HAP-1 (cell line): ENCODE data around the gene MCFD2.

Source experiments
- DNase-seq, 2 experiments: peaks; one replicate each; pipeline ENCODE4 v3.0.0-alpha.2; 2016 to 2020; ENCODE audit warnings: low spot score in 2 of 2
- H3K27me3 ChIP-seq: fragments of 250-450 bp; sonication (Bioruptor Pico); 2 replicates; pipeline ENCODE4 v1.5.1; 2020; ENCODE audit warnings: low read depth, mild to moderate bottlenecking, moderate library complexity
- H3K36me3 ChIP-seq: fragments of 250-450 bp; sonication (Bioruptor Pico); replicated peaks from 2 replicates; pipeline ENCODE4 v1.5.1; 2020; ENCODE audit warnings: mild to moderate bottlenecking
- H3K4me1 ChIP-seq: fragments of 250-450 bp; sonication (Bioruptor Pico); 2 replicates; pipeline ENCODE4 v1.5.1; 2020; ENCODE audit warnings: mild to moderate bottlenecking
- H3K4me3 ChIP-seq: fragments of 250-450 bp; sonication (Bioruptor Pico); 2 replicates; pipeline ENCODE4 v1.5.1; 2020; ENCODE audit warnings: mild to moderate bottlenecking, moderate library complexity
- H3K9me3 ChIP-seq: fragments of 250-450 bp; sonication (Bioruptor Pico); 2 replicates; pipeline ENCODE4 v1.5.1; 2020; ENCODE audit warnings: mild to moderate bottlenecking, moderate library complexity
- in situ Hi-C: fragments of 300-500 bp; cut with MboI; formaldehyde crosslinking; loops from 3 replicates; pipeline ENCODE4 v1.14.3; 2020; ENCODE audit warnings: low sequenced_read_pairs, inconsistent platforms, mixed read lengths

Gene MCFD2

DNA sequence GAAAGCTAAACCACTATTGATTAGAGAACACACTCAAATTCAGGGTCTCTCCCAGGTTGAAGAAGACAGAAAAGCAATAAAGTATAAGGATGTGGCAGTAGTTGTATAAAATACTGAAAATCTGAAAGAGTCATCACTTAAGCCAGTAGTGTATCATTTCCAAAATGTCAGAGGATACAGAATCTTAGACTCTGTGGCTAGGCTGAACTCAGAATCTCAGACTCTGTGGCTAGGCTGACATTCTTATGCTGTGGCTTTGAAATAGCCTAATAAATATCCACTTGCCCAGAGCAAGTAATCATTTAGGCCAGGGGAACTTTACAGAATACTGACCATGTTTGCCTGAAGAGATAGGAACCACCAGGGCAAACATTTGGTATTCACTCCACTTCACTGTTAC lies 13.1 kb downstream of the MCFD2 start:
- no peak for DNase-seq
- Histone ChIP-seq H3K36me3 (peaks cover 26% of the 10 kb centered on the region), H3K27me3 (no peaks in the 10 kb centered on the region), H3K4me3 (no peak overlapping the region), H3K4me1 (peaks cover 4% of the 10 kb centered on the region; the same call in 1 of the 2 replicates), H3K9me3 (no peaks in the 10 kb centered on the region)
- in situ Hi-C loops = no loop called here

DNA sequence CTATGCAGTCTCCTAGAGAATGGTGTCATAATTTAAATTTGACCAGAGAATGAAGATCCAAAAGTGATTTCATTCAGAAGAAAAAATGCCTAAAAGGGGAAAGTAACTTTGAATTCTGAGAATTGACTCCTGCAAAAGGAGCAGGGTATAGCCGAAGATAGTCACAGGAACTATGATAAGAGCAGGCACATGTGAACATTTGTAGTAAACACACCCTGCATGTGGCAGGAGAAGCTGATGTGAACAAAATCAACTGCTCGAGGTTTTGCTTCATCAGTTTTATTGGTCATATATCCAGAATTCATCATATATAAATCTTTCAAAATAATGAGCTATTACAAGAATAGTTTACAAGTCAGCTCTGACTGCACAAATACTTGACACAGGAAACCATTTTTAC lies 14.0 kb downstream of the MCFD2 start:
- no peak for DNase-seq
- H3K4me1 ChIP-seq = peaks cover 4% of the 10 kb centered on the region; the same call in 1 of the 2 replicates
- H3K9me3 ChIP-seq = no peaks in the 10 kb centered on the region
- peaks cover 17% of the 10 kb centered on the region for H3K36me3 ChIP-seq
- no peaks in the 10 kb centered on the region for H3K27me3 ChIP-seq
- in situ Hi-C loops = no loop called here
- no peak overlapping the region for H3K4me3 ChIP-seq

DNA sequence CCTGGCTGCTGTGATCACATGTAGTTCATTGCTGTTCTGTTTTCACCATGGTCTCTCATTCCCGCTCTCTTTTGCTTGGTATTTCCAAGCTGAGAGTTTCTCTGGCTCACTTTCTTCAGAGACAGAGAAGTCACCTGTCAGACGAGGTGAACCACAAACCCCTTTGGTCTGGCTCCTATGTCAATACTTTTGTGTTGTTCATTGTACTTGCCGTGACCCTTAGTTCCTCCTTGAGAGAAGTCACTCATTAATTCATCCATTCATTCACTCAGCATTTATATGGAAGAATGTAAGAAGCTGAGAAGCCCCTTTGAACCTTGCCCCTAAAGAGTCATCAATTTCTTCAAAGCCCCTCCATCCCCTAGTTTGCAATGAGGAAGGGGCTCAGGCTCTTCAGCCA lies 15.2 kb downstream of the MCFD2 start:
- no peak overlapping the region for H3K4me3 ChIP-seq
- no peaks in the 10 kb centered on the region for H3K9me3 ChIP-seq
- H3K4me1 ChIP-seq = peaks cover 4% of the 10 kb centered on the region; the same call in 1 of the 2 replicates
- no peak for DNase-seq
- H3K36me3 ChIP-seq = peaks cover 10% of the 10 kb centered on the region
- in situ Hi-C loops = no loop called here
- H3K27me3 ChIP-seq = no peaks in the 10 kb centered on the region

DNA sequence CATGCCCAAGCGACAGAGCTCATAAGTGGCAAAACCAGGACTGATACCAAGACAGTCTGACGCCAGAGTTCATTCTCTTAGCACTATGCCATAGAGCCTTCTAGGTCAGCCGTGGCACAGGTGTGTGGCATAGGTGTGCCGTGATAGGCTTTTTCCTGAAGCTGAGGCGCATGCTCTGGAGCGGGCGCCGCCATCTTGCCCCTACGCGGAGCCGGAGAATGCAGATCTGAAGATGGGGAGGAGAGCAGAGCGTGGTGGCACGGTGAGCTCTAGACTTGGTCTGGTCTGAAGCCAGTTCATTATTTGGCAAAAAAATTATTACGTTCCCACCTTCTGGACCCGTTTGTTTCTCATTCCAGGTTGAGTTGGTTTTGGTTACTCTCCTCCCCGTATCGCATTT lies 16.6 kb downstream of the MCFD2 start:
- Histone ChIP-seq H3K27me3 (no peaks in the 10 kb centered on the region), H3K9me3 (no peaks in the 10 kb centered on the region), H3K4me1 (peaks cover 4% of the 10 kb centered on the region; the same call in 1 of the 2 replicates), H3K4me3 (no peak overlapping the region), H3K36me3 (0 out of 2 replicates have a peak, but pooled peaks cover 4% of the 10 kb centered on the region)
- in situ Hi-C loops = no loop called here
- DNase-seq = no peak

DNA sequence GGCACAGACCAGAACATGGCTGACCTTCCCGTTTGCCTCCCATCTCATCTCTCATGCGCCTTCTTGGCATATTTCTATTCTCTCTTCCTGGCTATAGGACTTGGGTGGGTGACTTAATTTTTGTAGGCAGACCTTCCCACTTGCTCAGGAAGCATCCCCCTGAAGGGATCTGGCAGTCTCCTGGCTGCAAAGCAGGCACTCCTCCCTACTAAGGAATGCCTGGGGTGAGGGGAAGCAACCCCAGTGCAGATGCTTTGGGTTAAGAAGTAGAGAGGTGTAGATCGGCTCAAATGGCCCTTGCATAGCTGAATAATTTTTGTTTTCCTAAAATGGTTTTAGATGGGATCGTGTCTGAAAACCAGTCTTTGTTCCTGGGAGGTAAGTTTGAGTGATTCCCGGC lies 17.6 kb downstream of the MCFD2 start:
- DNase-seq = no peak
- H3K36me3 ChIP-seq = 0 out of 2 replicates have a peak, but pooled peaks cover 4% of the 10 kb centered on the region

DNA sequence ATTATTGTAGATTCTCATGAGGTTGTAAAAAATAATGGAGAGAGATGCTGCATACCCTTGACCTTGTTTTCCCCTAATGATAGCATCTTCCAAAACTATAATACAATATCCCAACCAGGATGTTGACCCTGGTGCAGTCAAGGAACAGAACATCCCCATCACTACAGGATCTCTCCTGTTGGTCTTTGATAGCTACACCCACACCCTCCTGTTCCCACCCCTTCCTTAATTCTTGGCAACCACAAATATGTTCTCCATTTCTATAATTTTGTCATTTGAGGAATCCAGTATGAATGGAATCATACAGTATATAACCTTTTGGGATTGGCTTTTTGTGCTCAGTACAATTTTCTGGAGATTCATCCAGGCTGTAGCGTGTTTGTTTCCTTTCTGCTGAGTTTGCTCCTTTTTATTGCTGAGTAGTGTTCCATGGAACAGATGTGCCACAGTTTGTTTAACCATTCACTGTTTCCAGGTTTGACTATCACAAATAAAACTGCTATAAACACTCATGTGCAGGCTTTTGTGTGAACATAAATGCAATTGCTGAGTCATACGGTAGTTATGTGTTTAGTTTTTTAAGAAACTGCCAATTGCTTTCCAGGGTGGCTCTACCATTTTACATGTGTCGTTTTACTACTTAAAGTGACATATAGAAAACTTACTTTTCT lies 22.2 kb downstream of the MCFD2 start:
- in situ Hi-C loops = no loop called here
- Histone ChIP-seq H3K36me3 (no peaks in the 10 kb centered on the region), H3K27me3 (no peaks in the 10 kb centered on the region), H3K4me3 (no peak overlapping the region), H3K9me3 (no peaks in the 10 kb centered on the region), H3K4me1 (no peaks in the 10 kb centered on the region; the same call in 1 of the 2 replicates)
- peak in 1 of 2 experiments; percentile 5 for DNase-seq

More for the DNA sequence above, 17.6 kb downstream of the MCFD2 start:
- H3K9me3 ChIP-seq = no peaks in the 10 kb centered on the region
- in situ Hi-C loops = no loop called here
- no peaks in the 10 kb centered on the region for H3K4me1 ChIP-seq
- no peaks in the 10 kb centered on the region for H3K27me3 ChIP-seq
- H3K4me3 ChIP-seq = no peak overlapping the region

DNA sequence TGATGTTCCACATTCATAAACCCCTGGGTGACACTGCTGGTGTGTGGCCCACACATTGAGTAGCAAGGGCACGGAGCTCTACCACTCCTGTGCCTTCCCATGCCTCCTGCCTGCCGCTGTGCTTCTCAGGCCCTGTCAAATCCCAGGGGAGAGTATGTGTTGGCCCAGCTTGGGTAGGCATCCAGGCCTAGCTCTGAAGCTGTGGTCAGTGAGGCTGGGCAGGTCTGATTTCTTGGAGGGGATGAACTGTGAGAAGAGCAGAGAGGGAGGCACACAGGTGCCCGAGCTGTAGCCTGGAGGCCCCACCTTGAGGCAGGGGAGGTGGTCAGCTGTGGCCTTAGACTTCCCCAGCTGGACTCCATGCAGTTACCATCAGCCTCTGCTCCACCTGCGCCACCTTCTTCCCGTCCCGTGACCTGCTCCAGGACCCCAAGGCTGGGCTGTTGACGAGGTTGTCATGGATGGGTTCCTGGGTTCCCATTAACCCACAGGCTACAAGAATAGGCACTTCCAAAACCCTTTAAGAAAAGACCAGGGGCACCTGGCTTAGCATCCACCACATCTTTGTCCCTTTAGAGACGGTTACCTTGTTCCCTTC lies 23.6 kb downstream of the MCFD2 start:
- in situ Hi-C loops = no loop called here

DNA sequence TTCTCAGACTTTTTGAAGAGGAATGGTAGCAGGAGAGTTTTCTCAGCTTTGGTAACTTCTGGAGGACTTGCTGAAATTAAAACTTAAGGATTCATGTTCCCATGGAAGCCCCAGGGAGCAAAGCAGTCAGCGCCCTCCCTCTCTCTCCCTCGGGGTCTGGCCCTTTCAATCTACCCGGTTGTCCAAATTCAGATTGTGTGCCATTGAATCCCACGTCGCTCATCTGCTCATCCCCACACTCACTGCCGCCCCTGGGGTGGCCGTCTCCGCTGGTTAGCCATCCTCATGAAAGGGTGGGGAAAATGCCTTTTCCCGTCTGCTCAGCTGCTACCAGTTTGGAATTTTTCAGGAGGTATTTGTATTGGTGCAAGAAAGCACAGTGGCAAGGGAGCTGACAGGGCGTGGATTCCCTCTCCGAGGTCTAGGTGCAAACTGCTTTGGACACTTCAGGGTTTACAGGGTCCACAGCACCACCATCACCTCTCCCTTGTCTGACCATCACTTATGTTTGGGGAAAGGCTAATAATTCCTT lies 27.1 kb downstream of the MCFD2 start:
- H3K27me3 ChIP-seq = no peaks in the 10 kb centered on the region
- H3K4me3 ChIP-seq = no peak overlapping the region
- peaks cover 3% of the 10 kb centered on the region; the same call in 1 of the 2 replicates for H3K4me1 ChIP-seq
- no peaks in the 10 kb centered on the region for H3K36me3 ChIP-seq
- no peak for DNase-seq
- H3K9me3 ChIP-seq = no peaks in the 10 kb centered on the region
- in situ Hi-C loops = no loop called here

More for the DNA sequence above, 23.6 kb downstream of the MCFD2 start:
- no peak for DNase-seq
- no peak overlapping the region for H3K4me3 ChIP-seq
- H3K27me3 ChIP-seq = no peaks in the 10 kb centered on the region
- no peaks in the 10 kb centered on the region for H3K9me3 ChIP-seq
- no peaks in the 10 kb centered on the region for H3K36me3 ChIP-seq
- H3K4me1 ChIP-seq = no peaks in the 10 kb centered on the region; the same call in 1 of the 2 replicates

DNA sequence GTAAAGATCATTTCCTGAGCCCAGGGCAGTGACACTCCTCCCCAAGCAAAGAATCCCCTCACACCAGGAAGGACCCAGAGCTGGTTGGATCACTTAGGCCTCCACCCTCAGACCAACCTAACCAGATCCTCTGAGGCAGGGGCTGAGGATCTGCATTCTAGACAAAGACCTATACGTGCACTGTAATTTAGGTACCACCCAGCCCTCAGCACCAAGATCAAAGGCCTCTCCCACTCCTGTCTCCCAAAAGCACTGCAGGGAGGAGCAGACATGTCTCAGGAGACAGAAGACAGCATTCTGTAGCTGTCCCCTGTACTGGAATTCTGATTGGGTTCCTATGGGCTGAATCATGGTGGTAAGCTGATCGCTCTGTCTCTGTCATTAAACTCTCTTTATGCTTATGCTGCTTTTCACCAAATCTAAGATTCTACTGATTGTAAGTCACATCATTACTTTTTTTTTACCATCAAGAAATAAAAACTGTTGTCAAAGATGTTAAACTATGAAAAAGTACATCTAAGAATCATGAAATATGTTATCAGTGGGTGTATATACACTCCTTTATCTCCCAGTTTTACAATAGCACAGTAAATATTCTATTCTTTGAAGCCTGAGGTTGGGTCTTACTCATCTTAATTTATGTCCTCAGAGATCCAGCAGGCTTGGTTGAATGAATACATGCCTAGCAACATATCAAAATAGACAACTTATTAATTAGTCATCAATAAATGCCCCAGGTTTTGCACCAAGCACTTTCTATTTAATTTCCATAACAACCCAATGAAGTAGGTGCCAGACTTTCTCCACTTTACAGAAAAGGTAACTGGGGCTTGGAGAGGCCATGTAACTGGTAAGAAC lies 28.3 kb downstream of the MCFD2 start:
- Histone ChIP-seq H3K4me3 (no peak overlapping the region), H3K36me3 (no peaks in the 10 kb centered on the region), H3K4me1 (peaks cover 3% of the 10 kb centered on the region; the same call in 1 of the 2 replicates), H3K9me3 (no peaks in the 10 kb centered on the region), H3K27me3 (no peaks in the 10 kb centered on the region)
- in situ Hi-C loops = no loop called here
- DNase-seq = no peak

DNA sequence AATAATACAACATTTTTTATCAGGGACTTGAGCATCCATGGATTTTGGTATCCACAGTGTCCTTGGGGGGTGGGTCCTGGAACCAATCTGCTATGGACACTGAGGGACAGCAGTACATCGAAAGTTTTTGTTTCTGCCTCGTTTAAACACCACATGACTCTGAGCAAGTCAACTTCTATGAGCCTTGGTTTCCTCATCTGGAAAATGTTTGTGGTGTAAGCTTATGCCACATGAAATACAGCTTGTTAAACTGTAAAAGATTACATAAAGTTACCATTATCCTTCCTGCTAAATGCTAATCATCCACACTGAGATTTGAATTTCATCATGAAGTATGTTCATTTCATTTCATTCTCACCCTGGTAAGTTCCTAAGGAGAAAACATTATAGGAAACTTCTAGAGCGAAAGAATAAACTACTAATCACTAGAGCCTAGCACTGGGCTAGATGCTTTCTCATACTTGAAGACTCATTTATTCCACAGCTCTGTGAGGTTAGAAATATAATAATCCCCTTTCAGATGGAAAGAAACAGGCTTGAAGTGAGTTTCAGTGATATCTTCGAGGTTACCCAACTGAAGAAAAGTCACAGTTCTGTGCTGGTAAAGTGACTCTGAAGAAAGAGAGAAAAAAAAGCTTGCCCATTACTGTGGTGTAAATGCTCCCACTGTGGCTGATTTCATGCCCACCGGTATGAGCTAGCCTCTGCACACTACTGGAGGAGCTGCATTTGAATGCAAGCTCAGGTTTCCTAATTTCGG lies 29.2 kb downstream of the MCFD2 start:
- in situ Hi-C loops = no loop called here

DNA sequence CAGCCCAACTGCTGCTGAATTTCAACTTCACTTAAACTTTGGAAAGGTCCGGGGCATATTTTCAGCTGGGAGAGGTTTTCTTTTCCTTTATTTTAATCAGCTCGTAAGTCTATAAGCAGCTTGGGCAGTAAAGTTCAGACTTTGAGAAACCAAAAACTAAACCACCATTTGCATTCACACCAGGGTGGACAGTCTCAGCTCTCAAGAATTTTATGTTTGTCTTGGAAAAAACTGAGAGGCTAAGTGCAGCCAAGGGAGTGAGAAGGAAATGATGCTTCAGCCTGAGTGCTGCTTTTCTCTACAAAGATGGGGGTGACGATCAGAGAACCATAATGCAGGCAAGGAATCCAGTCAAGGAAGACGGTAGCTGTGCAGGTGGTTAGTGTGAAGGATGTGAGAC lies 30.2 kb downstream of the MCFD2 start:
- in situ Hi-C loops = no loop called here
- no peaks in the 10 kb centered on the region for H3K9me3 ChIP-seq
- no peak overlapping the region for H3K4me3 ChIP-seq
- H3K36me3 ChIP-seq = no peaks in the 10 kb centered on the region
- DNase-seq = no peak
- peaks cover 3% of the 10 kb centered on the region; the same call in 1 of the 2 replicates for H3K4me1 ChIP-seq
- H3K27me3 ChIP-seq = no peaks in the 10 kb centered on the region

More for the DNA sequence above, 29.2 kb downstream of the MCFD2 start:
- H3K4me3 ChIP-seq = no peak overlapping the region
- H3K4me1 ChIP-seq = peaks cover 3% of the 10 kb centered on the region; the same call in 1 of the 2 replicates
- no peaks in the 10 kb centered on the region for H3K27me3 ChIP-seq
- no peaks in the 10 kb centered on the region for H3K9me3 ChIP-seq
- no peaks in the 10 kb centered on the region for H3K36me3 ChIP-seq
- DNase-seq = no peak

DNA sequence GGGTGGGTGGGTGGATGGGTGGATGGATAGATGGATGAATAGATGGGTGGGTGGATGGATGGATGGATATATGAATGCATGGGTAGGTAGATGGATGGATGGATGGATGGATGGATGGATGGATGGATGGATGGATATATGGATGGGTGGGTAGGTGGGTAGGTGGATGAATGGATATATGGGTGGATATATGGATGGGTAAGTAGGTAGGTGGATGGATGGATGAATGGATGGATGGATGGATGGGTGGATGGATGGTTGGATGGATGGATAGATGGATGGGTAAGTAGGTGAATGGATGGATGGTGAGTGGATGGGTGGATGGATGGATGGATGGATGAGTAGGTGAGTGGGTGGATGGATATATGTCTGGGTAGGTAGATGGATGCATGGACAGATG lies 36.1 kb downstream of the MCFD2 start:
- no peak for DNase-seq
- peaks cover 3% of the 10 kb centered on the region; the same call in 1 of the 2 replicates for H3K4me1 ChIP-seq
- H3K36me3 ChIP-seq = no peaks in the 10 kb centered on the region
- no peaks in the 10 kb centered on the region for H3K27me3 ChIP-seq
- in situ Hi-C loops = no loop called here
- H3K4me3 ChIP-seq = no peak overlapping the region
- no peaks in the 10 kb centered on the region for H3K9me3 ChIP-seq

DNA sequence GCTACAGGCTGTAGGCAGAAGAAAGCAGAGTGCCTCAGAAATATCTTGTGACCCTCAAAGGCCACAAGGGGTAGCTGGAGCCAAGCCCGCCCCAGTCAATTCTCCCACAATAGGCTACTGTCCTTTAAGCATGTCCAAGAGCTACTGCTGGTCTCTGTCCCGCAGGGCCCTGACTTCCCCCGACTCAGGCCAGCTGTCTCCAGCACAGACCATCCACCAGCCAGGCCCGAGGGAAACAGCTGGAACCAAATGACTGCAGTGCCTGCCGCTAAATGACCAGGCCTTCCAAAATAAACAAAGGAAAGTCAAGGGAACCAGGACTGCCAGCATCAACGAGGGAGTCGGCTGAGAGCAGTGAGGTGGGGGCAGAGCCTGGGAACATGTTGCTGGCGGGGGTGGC lies 36.7 kb downstream of the MCFD2 start:
- in situ Hi-C loops = no loop called here
- Histone ChIP-seq H3K27me3 (no peaks in the 10 kb centered on the region), H3K4me1 (peaks cover under 1% of the 10 kb centered on the region; the same call in 1 of the 2 replicates), H3K36me3 (no peaks in the 10 kb centered on the region), H3K4me3 (no peak overlapping the region), H3K9me3 (no peaks in the 10 kb centered on the region)
- DNase-seq = no peak
